Measurements from ENCODE around the gene PEMT.

DNA sequence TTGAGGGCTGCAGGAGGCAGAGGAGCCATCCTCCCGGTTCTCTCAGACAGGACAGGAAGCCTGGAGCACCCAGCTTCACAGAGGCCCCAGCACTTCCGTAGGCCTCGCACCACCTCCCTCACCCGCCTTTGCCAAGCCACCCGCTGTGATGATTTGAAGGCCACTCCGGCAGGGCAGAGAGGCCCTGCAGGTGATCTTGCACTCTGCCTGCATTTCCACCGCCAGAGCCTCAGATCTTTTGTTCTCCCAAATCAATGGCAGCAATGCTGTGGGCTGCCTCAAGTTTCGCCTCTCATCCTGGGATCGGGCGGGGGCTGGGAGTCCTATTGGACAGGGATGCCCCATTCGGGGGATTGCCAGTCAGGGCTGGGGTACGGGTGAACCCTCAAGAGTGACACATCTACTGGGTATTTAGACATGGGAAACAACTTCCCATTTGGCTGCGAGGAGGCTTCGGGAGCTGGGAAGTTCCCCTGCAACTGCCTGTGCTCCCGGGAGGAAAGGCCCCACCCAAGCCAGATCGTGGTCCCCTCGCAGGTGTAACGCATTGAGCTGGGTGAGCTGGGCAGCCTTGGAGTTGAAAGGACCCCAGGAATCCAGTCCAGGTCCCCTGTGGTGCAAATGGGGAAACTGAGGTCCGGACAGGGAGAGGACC lies 34.8 kb upstream of the PEMT start:
- TF ChIP-seq, protein P1, sequence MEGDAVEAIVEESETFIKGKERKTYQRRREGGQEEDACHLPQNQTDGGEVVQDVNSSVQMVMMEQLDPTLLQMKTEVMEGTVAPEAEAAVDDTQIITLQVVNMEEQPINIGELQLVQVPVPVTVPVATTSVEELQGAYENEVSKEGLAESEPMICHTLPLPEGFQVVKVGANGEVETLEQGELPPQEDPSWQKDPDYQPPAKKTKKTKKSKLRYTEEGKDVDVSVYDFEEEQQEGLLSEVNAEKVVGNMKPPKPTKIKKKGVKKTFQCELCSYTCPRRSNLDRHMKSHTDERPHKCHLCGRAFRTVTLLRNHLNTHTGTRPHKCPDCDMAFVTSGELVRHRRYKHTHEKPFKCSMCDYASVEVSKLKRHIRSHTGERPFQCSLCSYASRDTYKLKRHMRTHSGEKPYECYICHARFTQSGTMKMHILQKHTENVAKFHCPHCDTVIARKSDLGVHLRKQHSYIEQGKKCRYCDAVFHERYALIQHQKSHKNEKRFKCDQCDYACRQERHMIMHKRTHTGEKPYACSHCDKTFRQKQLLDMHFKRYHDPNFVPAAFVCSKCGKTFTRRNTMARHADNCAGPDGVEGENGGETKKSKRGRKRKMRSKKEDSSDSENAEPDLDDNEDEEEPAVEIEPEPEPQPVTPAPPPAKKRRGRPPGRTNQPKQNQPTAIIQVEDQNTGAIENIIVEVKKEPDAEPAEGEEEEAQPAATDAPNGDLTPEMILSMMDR (IDR thresholded peaks at IDR 0.05): no peak
- TF ChIP-seq POLR2A (IDR thresholded peaks at IDR 0.05) (no peak), EP300 (IDR thresholded peaks at IDR 0.05) (no peak)
